VCaP (cell line): ENCODE data around the gene HJURP.

ENCODE experiments used
- H3K27ac ChIP-seq: fragments of 450-650 bp; 2 replicates; pipeline ENCODE4 v1.5.1; 2017
- TF ChIP-seq, protein P1 (sequence below): fragments of 450-650 bp; conservative IDR thresholded peaks from 2 replicates; pipeline ENCODE4 v1.5.1; 2017; ENCODE audit warnings: mild to moderate bottlenecking, moderate library complexity

Gene HJURP

DNA sequence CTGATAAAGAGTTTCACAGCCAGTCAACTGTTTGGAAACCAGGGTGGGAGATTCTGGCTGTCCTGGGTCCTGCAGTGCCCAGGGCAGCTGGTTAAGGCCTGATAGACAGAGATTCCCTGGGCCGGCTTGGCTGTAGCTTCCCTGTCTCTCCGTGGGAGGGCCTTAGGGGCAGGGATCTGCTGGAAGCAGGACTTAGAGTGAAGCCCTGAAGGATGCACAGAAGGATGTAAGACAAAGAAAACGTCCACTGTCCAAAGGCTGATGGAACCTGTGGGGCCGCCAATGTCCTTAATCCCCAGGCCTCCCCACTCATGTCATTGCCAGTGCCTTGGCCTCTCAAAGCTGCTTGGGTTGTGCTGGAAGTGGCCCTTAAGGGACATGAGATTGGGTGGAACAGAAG lies 43.2 kb downstream of the HJURP start:
- H3K27ac ChIP-seq = no peak overlapping the region
- TF ChIP-seq, protein P1, sequence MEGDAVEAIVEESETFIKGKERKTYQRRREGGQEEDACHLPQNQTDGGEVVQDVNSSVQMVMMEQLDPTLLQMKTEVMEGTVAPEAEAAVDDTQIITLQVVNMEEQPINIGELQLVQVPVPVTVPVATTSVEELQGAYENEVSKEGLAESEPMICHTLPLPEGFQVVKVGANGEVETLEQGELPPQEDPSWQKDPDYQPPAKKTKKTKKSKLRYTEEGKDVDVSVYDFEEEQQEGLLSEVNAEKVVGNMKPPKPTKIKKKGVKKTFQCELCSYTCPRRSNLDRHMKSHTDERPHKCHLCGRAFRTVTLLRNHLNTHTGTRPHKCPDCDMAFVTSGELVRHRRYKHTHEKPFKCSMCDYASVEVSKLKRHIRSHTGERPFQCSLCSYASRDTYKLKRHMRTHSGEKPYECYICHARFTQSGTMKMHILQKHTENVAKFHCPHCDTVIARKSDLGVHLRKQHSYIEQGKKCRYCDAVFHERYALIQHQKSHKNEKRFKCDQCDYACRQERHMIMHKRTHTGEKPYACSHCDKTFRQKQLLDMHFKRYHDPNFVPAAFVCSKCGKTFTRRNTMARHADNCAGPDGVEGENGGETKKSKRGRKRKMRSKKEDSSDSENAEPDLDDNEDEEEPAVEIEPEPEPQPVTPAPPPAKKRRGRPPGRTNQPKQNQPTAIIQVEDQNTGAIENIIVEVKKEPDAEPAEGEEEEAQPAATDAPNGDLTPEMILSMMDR = no peak

DNA sequence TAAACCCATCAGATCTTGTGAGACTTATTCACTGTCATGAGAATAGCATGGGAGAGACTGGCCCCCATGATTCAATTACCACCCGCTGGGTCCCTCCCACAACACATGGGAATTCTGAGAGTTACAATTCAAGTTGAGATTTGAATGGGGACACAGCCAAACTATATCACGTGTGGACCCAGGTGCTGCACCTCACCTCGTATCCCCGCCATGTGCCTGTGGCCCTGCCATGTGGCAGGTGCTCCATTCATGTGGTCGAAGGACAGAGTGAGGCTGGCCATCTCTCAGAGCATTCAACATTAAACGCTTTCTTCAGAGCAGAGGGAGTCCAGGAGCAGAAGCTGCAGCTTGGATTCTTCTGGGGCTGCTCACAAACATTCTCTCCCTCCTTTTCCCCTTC lies 44.0 kb downstream of the HJURP start:
- H3K27ac ChIP-seq = no peak overlapping the region
- TF ChIP-seq, protein P1 = no peak

DNA sequence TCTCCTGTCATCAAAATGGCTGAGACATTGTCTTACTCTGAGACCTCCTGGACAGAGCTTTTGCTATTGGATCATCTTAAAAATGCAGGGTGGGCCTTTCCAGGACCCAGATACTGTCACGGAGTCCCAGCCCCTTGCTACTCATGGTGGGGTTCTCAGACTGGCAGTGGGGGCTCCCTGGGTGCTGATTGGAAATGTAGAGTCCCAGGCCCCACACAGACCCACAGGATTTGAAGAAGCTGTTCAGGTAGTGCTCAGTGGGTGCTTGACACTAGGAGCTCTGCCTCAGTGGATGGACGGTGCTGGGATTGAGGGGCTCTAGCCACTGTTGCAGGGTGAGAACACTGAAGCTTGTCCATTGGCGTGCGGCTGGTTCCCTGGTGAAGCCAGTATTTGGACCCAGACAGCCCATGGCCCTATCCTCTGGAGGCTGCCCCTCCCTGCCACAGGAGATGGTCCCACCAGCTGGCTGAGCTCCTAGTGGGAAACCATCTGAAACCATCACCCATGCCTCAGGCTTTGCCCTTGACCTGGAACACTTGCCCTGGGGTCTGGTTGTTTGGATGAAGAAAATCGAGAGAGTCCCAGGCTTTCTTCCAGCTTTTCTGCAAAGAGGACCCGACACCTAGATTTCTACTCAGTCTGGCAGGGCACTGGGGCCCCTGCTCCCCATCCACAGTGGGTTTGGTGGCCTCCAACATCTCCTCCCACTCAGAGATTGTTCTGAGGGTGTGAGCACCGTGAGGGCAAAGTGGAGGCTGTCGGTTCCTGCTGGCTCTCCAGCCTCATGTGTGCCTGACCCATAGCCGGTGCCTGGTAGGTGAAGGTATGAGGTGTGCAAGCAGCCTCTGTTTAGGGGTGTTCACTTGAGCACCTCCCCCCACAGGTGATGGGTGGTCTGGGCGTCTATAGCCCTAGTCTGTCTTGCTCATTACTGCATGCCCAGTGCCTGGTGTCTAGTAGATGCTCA lies 46.1 kb downstream of the HJURP start:
- TF ChIP-seq, protein P1 = no peak
- H3K27ac ChIP-seq = no peak overlapping the region

DNA sequence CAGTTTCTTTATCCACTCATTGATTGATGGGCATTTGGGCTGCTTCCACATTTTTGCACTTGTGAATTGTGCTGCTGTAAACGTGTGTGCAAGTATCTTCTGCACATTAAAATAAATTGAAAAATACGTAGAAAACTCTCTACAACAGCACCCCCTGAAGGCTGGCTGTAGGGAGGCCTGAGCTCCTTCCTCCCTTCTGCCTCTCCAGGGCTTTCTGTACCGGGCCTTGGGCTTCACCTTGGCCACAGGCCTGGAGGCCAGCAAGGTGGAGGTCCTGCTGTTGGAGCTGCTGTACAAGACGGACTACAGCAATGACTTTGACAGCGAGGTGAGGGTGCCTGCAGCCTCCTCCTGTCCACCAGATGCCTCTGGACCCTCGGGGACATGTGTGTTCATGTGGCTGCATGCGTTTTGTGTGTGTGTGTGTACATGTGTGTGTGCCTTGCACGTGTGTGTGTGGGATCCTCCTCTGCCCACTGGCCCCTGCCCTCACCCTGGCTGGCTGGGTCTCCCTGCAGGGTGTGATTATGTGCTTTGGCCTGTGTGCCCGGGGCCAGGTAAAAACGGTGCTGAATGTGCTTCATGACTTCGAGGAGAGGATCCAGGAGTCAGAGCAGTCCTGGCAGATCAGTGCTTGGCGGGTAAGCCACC lies 47.0 kb downstream of the HJURP start:
- TF ChIP-seq, protein P1 = no peak
- no peak overlapping the region for H3K27ac ChIP-seq

DNA sequence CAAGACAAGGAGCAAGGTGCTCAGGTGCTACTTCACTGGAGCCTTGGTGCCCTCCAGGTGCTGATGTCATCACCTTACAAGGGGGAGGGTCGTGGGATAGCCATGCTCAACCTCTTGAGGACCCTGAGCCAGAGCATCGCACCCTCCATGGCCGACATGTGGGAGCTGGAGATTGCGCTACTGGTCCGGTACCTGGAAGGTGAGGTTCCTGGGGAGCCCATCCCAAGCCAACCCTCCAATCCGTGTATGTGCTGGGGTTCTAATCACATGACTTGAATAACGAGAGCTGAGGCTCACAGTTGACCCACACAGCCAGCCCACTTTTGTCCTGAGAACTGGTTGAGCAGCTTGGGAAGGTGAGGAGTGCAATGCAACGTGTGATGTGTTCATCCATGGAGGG lies 50.3 kb downstream of the HJURP start:
- no peak overlapping the region for H3K27ac ChIP-seq
- TF ChIP-seq, protein P1 = no peak

DNA sequence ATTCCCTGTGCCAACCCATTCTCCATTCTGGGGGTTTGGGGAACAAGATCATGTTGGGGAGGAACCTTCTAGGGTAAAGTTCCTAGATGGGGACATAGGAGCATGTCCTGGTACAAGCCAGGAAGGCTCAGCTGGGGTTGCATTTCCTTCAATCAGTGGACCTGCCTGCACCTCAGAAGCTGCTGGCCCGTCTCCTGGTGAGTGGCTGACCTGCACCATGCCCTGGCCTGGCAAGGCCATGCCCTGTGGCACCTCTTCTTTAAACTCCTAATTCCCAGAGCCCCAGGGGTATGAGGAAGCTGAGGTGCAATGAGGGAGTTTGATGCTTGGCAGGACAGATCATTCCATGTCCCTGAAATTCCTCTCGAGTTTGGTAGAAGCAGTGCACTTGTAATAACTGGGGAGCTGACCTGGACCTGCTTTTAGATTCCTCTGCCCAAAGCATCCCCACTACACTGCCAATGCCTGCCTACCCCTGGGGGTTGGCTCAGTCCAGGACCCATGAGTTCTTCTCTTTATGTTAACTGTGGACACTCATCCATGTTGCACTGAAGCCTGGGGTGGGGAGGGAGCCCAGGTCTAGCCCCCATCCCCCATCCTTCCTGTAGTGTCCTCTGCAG lies 50.9 kb downstream of the HJURP start:
- TF ChIP-seq, protein P1 = no peak
- no peak overlapping the region for H3K27ac ChIP-seq
